ENCODE data around the gene AOPEP. TPM values are rescaled to one million over a fixed set of nuclear protein-coding genes. Genes with fewer than 3 reads are reported as not detected.

AOPEP gene
- total and polyA plus RNA-seq, 2 donors (not counting 3 experiments of a cell fraction or from before 2014, with no cell fraction given): 20.2 to 41.6 TPM

DNA sequence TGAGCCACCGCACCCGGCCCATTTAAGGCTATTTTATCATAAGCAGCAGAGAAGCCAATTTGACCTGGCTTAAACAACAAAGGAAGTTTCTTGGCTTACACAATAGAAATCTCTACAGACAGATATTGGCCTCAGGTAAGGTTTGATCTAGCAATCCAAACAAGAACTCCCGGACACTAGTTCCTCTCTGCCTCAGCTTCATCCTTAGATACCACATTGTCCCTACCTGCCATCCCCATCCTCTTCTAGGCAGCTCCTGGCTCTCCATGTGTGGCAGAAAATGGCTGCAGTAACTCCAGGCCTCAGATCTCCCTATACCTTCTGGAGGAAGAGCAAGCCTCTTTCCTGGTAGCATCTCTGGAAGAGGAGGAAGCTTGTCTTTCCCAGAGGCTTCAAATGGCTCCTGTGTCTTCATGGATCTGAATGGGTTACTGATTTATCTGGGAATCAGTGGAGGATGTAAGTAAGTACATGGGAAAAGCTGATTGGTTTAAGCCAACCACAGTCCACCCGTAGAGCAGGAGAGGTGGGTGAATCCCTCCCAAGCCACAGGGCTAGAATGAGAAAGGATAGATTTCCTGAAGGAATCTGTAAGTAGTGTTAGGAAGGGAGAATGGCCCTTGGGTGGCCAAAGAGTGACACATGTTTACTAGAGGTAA, 26.7 kb upstream of the AOPEP start:
- Histone ChIP-seq H3K9ac (replicated peaks; ENCODE audit: extremely low read depth, insufficient read depth, low read length) (no peak overlapping the region), H3K79me2 (ENCODE audit: control insufficient read depth, insufficient read depth, low read length) (no peaks in the 10 kb centered on the region), H3K4me1 (ENCODE audit: control insufficient read depth, extremely low read depth, insufficient read depth, low read length) (no peaks in the 10 kb centered on the region), H3K4me3 (replicated peaks in 1 of 3; ENCODE audit: insufficient read depth in 1 of 3, low read depth in 1 of 3, low read length in 3 of 3) (no peak overlapping the region), H3K27me3 (ENCODE audit: control insufficient read depth in 2 of 2, insufficient read depth in 2 of 2, low read length in 2 of 2) (peaks cover 2 to 7% of the 10 kb centered on the region in 2 experiments), H3K9me1 (replicated peaks; ENCODE audit: control insufficient read depth, extremely low read depth, insufficient read depth, low read length) (no peaks in the 10 kb centered on the region), H3K4me2 (ENCODE audit: insufficient read depth, low read length) (no peak overlapping the region), H4K20me1 (replicated peaks; ENCODE audit: control insufficient read depth, extremely low read depth, insufficient read depth, low read length) (no peaks in the 10 kb centered on the region), H2AFZ (ENCODE audit: low read depth, low read length) (no peak overlapping the region), H3K9me3 (replicated peaks; ENCODE audit: control insufficient read depth, insufficient read depth, low read length) (no peaks in the 10 kb centered on the region), H3K27ac (ENCODE audit: insufficient read depth, low read depth, low read length) (no peak overlapping the region), H3K36me3 (ENCODE audit: control insufficient read depth in 2 of 2, extremely low read depth in 1 of 2, insufficient read depth in 2 of 2, low read length in 2 of 2) (no peaks in the 10 kb centered on the region)
- TF ChIP-seq EZH2 (IDR thresholded peaks at IDR 0.05; ENCODE audit: borderline replicate concordance, low read depth, low read length, severe bottlenecking) (no peak), GATA2 (IDR thresholded peaks at IDR 0.05; ENCODE audit: insufficient read depth, insufficient read length, low read depth, low read length) (no peak), MYC (IDR thresholded peaks at IDR 0.05; ENCODE audit: low read depth, low read length) (no peak), JUN (IDR thresholded peaks at IDR 0.05; ENCODE audit: borderline replicate concordance, insufficient read depth, insufficient read length, low read depth) (no peak), FOS (IDR thresholded peaks at IDR 0.05; ENCODE audit: borderline replicate concordance, insufficient read depth, low read length) (no peak), POLR2A (IDR thresholded peaks at IDR 0.05; ENCODE audit: low read depth, low read length) (no peak), POLR2AphosphoS5 (IDR thresholded peaks at IDR 0.05; ENCODE audit: insufficient read depth, low read depth, low read length) (no peak)
- TF ChIP-seq, protein P1, sequence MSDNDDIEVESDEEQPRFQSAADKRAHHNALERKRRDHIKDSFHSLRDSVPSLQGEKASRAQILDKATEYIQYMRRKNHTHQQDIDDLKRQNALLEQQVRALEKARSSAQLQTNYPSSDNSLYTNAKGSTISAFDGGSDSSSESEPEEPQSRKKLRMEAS (IDR thresholded peaks at IDR 0.05; ENCODE audit: insufficient read depth, insufficient read length): no peak
- TF ChIP-seq, protein P2, sequence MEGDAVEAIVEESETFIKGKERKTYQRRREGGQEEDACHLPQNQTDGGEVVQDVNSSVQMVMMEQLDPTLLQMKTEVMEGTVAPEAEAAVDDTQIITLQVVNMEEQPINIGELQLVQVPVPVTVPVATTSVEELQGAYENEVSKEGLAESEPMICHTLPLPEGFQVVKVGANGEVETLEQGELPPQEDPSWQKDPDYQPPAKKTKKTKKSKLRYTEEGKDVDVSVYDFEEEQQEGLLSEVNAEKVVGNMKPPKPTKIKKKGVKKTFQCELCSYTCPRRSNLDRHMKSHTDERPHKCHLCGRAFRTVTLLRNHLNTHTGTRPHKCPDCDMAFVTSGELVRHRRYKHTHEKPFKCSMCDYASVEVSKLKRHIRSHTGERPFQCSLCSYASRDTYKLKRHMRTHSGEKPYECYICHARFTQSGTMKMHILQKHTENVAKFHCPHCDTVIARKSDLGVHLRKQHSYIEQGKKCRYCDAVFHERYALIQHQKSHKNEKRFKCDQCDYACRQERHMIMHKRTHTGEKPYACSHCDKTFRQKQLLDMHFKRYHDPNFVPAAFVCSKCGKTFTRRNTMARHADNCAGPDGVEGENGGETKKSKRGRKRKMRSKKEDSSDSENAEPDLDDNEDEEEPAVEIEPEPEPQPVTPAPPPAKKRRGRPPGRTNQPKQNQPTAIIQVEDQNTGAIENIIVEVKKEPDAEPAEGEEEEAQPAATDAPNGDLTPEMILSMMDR (IDR thresholded peaks at IDR 0.05; ENCODE audit: extremely low read depth in 1 of 2, insufficient read depth in 1 of 2, low read depth in 1 of 2, low read length in 2 of 2): no peak
- DNase-seq (ENCODE audit: low read depth, low spot score) (no peak), FAIRE-seq (no peak)
- CTCF ChIA-PET: interaction anchor here (1.6 to 3.9 kb wide), 2 partner anchors 426 to 428 kb away, joined by 4 to 13 read pairs; no protein-coding TSS in a partner anchor
- POLR2A ChIA-PET: no interaction called here
- dilution Hi-C loops (cut with MboI; ENCODE audit: extremely low pct_ligation_motif_present, low sequenced_read_pairs): no loop called here
- intact Hi-C loops (cut with micrococcal nuclease): no loop called here
- no TSS peak for BruUV-seq (replicated peaks)

Measured in endothelial cell of umbilical vein (primary cell).